Suprapubic skin (tissue), 4 donors: ENCODE data around the gene ABHD1.

Experiments
- CTCF ChIP-seq, 2 donors: fragments of 200-600 bp in 1 of 2; fragments of 450-650 bp in 1 of 2; sonication (generic) in 1 of 2; IDR thresholded peaks; one replicate each; pipeline ENCODE4 v1.5.1; 2016 to 2019; ENCODE audit warnings: antibody characterized with exemption in 2 of 2, mild to moderate bottlenecking in 1 of 2, moderate library complexity in 1 of 2
- EP300 ChIP-seq: sonication (generic); formaldehyde crosslinking; IDR thresholded peaks from one replicate; pipeline ENCODE4 v1.6.1; 2017; ENCODE audit warnings: antibody characterized with exemption
- POLR2A ChIP-seq, 2 donors: fragments of 450-650 bp; IDR thresholded peaks; one replicate each; pipeline ENCODE4 v1.6.1; 2017; ENCODE audit warnings: antibody characterized with exemption in 2 of 2, mild to moderate bottlenecking in 2 of 2, moderate library complexity in 2 of 2
- POLR2AphosphoS5 ChIP-seq, 3 donors: sonication (generic); formaldehyde crosslinking; IDR thresholded peaks; one replicate each; pipeline ENCODE4 v1.6.1; 2017; ENCODE audit warnings: antibody characterized with exemption in 3 of 3

- no peak for TF ChIP-seq CTCF (IDR thresholded peaks at IDR 0.05)
- TF ChIP-seq POLR2A (IDR thresholded peaks at IDR 0.05) = no peak
- TF ChIP-seq EP300 = no peak
- TF ChIP-seq POLR2AphosphoS5 (IDR thresholded peaks at IDR 0.05) = no peak
These were observed 4.9 kb upstream of the ABHD1 start, which contains the start of gene CGREF1 for GRCh38 chr2:27118525-27119329.
